K562 (cell line): ENCODE measurements around the gene EOMES. TPM values are rescaled to one million over a fixed set of nuclear protein-coding genes. Genes with fewer than 3 reads are reported as not detected.

Experiments used
- FOSL1 ChIP-seq: fragments of 200-800 bp; sonication (Bioruptor generic); conservative IDR thresholded peaks from 2 replicates; pipeline ENCODE4 v1.6.1; 2016; ENCODE audit warnings: missing genetic modification characterization, missing compliant biosample characterization
- FUS ChIP-seq: fragments of 200-400 bp; formaldehyde crosslinking; optimal IDR thresholded peaks from 2 replicates; pipeline ENCODE3; 2017; ENCODE audit warnings: low read depth, low read length
- KAT8 ChIP-seq: fragments of 450-650 bp; IDR thresholded peaks from 2 replicates; pipeline ENCODE4 v1.6.1; 2016; ENCODE audit warnings: low read depth, mild to moderate bottlenecking
- KDM4B ChIP-seq, 2 experiments: fragments of 450-650 bp in 1 of 2; sonication (generic) in 1 of 2; IDR thresholded peaks; 2 replicates each; pipeline ENCODE4 v1.6.1; 2016 to 2017; ENCODE audit warnings: borderline replicate concordance in 2 of 2, antibody characterized with exemption in 1 of 2, low read depth in 1 of 2, mild to moderate bottlenecking in 1 of 2
- MIER1 ChIP-seq: fragments of 450-650 bp; IDR thresholded peaks from 2 replicates; pipeline ENCODE4 v1.6.1; 2016; ENCODE audit warnings: antibody characterized with exemption, mild to moderate bottlenecking, low read depth
- NELFE ChIP-seq: IDR thresholded peaks from 2 replicates; pipeline ENCODE4 v1.6.1; 2011; ENCODE audit warnings: mild to moderate bottlenecking; ENCODE audit not compliant: insufficient read depth, insufficient read length
- RBFOX2 ChIP-seq: fragments of 200-400 bp; formaldehyde crosslinking; IDR thresholded peaks from 2 replicates; pipeline ENCODE4 v1.6.1; 2017; ENCODE audit warnings: low read depth, mild to moderate bottlenecking, low read length, moderate library complexity
- SRSF7 ChIP-seq: fragments of 200-400 bp; formaldehyde crosslinking; optimal IDR thresholded peaks from 2 replicates; pipeline ENCODE3; 2017; ENCODE audit warnings: mild to moderate bottlenecking, low read depth, low read length
- ZNF589 ChIP-seq: fragments of 200-800 bp; sonication (Bioruptor generic); IDR thresholded peaks from 2 replicates; pipeline ENCODE4 v1.6.1; 2016; ENCODE audit warnings: low read depth, missing genetic modification characterization, missing compliant biosample characterization
- polyA plus RNA-seq, 8 experiments: library from polyadenylated mRNA; depleted of rRNA in 4 of 8; stranded (reverse) in 5 of 8; unstranded in 3 of 8; fragments of >200 nt; fragmentation: Nextera tagmentation in 2 of 8; fragmentation: Illumina TruSeq in 1 of 8; extraction: Ambion mirVana in 2 of 8; extraction: Trizol in 1 of 8; gene quantifications; 2 replicates each; pipeline versions ENCODE4 v1.2.1 to v1.2.3, GENCODE V29; 2011 to 2014; ENCODE audit warnings: inconsistent platforms in 1 of 8, missing spikeins in 1 of 8
- total RNA-seq, 7 experiments: library from RNA; depleted of rRNA in 6 of 7; stranded (reverse); fragments of >200 nt in 6 of 7; fragmentation: Illumina TruSeq in 2 of 7; extraction: Trizol in 2 of 7; gene quantifications; 2 replicates each; pipeline versions ENCODE4 v1.2.1 to v1.2.3, GENCODE V29; 2011 to 2021; ENCODE audit warnings: low replicate concordance in 1 of 7
- TF ChIP-seq, protein P1 (sequence below): sonication (generic); formaldehyde crosslinking; IDR thresholded peaks from 2 replicates; pipeline ENCODE4 v1.8.0; 2022; ENCODE audit warnings: mild to moderate bottlenecking, missing genetic modification reagents, borderline replicate concordance
- TF ChIP-seq, protein P2 (sequence below): fragments of 250-450 bp; sonication (Bioruptor Pico); IDR thresholded peaks from 2 replicates; pipeline ENCODE4 v1.6.1; 2021; ENCODE audit warnings: mild to moderate bottlenecking
- TF ChIP-seq, protein P3 (sequence below): sonication (generic); formaldehyde crosslinking; IDR thresholded peaks from 2 replicates; pipeline ENCODE4 v1.8.0; 2022; ENCODE audit warnings: mild to moderate bottlenecking, missing genetic modification reagents

The EOMES gene
- total and polyA plus RNA-seq, 9 of the 15 experiments (the other 6 are each of a cell fraction or from before 2014, with no cell fraction given), result 0.07 TPM; not detected in 8

DNA sequence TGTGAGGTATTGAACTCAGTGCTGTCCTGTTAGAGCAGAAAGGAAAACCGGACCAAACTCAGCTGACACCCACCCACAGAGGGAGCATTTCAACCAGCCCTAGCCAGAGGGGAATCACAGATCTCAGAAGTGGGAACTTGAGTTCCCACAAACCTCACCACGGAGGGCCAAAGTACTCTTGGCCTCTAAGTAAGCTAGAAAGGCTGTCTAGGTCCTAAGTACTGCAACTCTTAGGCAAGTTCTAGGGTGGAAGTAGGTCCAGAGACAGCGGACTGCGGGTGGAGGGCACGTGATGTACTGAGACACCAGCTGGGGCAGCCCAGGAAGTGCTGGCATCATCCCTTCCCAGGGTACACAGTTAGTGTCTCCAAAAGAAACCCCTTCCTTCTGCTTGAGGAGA is 34.1 kb downstream of the EOMES start (continued):
- TF ChIP-seq, protein P1, sequence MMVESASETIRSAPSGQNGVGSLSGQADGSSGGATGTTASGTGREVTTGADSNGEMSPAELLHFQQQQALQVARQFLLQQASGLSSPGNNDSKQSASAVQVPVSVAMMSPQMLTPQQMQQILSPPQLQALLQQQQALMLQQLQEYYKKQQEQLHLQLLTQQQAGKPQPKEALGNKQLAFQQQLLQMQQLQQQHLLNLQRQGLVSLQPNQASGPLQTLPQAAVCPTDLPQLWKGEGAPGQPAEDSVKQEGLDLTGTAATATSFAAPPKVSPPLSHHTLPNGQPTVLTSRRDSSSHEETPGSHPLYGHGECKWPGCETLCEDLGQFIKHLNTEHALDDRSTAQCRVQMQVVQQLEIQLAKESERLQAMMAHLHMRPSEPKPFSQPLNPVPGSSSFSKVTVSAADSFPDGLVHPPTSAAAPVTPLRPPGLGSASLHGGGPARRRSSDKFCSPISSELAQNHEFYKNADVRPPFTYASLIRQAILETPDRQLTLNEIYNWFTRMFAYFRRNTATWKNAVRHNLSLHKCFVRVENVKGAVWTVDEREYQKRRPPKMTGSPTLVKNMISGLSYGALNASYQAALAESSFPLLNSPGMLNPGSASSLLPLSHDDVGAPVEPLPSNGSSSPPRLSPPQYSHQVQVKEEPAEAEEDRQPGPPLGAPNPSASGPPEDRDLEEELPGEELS (CRISPR knock-in tag), result no peak
- TF ChIP-seq RBFOX2 (no peak), NELFE (no peak), MIER1 (no peak), SRSF7 (no peak), ZNF589 (CRISPR knock-in tag) (no peak), KAT8 (no peak), KDM4B (IDR thresholded peaks at IDR 0.05; ENCODE audit: borderline replicate concordance in 2 of 2, low read depth in 1 of 2) (no peak), FUS (no peak), FOSL1 (tag) (no peak)
- TF ChIP-seq, protein P2, sequence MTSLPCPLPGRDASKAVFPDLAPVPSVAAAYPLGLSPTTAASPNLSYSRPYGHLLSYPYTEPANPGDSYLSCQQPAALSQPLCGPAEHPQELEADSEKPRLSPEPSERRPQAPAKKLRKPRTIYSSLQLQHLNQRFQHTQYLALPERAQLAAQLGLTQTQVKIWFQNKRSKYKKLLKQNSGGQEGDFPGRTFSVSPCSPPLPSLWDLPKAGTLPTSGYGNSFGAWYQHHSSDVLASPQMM (CRISPR knock-in tag), result no peak
- TF ChIP-seq, protein P3, sequence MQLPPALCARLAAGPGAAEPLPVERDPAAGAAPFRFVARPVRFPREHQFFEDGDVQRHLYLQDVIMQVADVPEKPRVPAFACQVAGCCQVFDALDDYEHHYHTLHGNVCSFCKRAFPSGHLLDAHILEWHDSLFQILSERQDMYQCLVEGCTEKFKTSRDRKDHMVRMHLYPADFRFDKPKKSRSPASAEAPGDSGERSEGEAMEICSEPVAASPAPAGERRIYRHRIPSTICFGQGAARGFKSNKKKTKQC, result no peak
